Mucosa of rectum (tissue), 2 donors: ENCODE measurements around the gene SYT12.

Experiments
- H3K27ac ChIP-seq, 2 donors: one replicate each; pipeline ENCODE4 v1.7.0; 2013; ENCODE audit warnings: inconsistent platforms in 2 of 2, low read depth in 2 of 2, low read length in 2 of 2
- H3K27me3 ChIP-seq, 2 donors: one replicate each; pipeline ENCODE4 v1.7.0; 2013; ENCODE audit warnings: low read length in 2 of 2; ENCODE audit not compliant: control insufficient read depth in 2 of 2, insufficient read depth in 2 of 2
- H3K36me3 ChIP-seq, 2 donors: one replicate each; pipeline ENCODE4 v1.7.0; 2013; ENCODE audit warnings: low read length in 2 of 2; ENCODE audit not compliant: control insufficient read depth in 2 of 2, insufficient read depth in 2 of 2
- H3K4me1 ChIP-seq, 2 donors: one replicate each; pipeline ENCODE4 v1.7.0; 2013; ENCODE audit warnings: low read length in 2 of 2, mild to moderate bottlenecking in 1 of 2; ENCODE audit not compliant: control insufficient read depth in 2 of 2, insufficient read depth in 2 of 2
- H3K4me3 ChIP-seq, 2 donors: one replicate each; pipeline ENCODE4 v1.7.0; 2013; ENCODE audit warnings: low read length in 2 of 2
- H3K9ac ChIP-seq, 2 donors: one replicate each; pipeline ENCODE4 v1.7.0; 2013; ENCODE audit warnings: low read length in 2 of 2, low read depth in 1 of 2, mild to moderate bottlenecking in 1 of 2
- H3K9me3 ChIP-seq, 2 donors: one replicate each; pipeline ENCODE4 v1.7.0; 2013; ENCODE audit warnings: low read length in 2 of 2; ENCODE audit not compliant: control insufficient read depth in 2 of 2
- donor health status: healthy.
- donor health status: Normal muscosa, but diverticular disease.

SYT12 gene

DNA sequence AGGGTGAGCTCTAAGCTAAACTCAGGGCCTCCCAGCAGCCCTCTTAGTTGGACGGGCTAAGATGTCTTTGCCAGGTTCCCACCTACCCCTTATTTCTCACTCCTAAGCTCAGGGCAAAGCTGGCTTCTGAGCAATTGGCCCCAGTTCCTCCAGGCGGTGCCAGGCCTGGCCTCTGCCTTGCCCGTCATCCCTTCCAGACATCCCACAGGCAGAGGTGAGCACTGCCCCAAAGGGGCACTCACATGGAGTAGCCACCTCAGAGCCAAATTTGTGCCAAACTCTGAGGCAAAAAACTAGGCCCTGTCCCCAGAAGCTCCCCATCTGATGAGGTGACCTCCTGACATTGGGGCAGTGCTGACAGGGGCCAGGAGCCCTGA lies 43.4 kb downstream of the SYT12 start:
- Histone ChIP-seq H3K27me3 (no peaks in the 10 kb centered on the region), H3K9me3 (no peaks in the 10 kb centered on the region), H3K4me3 (no peak overlapping the region), H3K36me3 (no peaks in the 10 kb centered on the region), H3K9ac (no peak overlapping the region), H3K27ac (no peak overlapping the region), H3K4me1 (peaks cover 0 to 2% of the 10 kb centered on the region in 2 donors)

DNA sequence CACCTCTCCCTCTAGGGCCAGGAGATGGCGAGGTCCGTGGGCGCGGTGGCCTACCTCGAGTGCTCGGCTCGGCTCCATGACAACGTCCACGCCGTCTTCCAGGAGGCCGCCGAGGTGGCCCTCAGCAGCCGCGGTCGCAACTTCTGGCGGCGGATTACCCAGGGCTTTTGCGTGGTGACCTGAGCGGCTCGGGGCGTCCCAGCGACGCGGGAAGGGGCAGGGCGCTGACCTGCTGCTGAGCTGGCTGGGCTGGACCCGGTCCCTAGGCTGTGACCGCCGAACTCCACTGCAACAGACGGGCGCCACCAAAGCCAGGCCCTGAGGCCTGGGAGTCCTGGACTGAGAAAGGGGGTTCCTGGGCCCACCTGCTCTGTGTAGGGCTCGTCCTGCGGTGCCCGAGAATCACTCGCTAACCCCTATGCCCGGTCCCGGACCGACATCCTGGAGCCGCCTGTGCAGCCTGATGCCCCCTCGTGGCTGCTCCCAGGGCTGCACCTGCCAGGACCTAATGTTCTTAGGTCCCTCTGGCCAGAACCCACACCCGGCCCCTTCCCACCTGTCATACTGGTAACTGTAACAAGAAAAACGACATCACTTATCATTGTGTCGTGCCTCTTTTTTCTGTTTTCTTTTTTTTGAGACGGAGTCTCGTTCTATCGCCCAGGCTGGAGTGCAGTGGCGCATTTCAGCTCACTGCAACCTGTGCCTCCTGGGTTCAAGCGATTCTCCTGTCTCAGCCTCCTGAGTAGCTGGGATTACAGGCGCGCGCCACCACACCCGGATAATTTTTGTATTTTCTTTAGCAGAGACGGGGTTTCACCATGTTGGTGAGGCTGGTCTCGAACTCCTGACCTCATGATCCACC lies 48.7 kb downstream of the SYT12 start:
- H3K4me1 ChIP-seq: peaks cover 0 to 5% of the 10 kb centered on the region in 2 donors
- peak overlapping the region; percentile 57 to 59 for H3K4me3 ChIP-seq
- no peaks in the 10 kb centered on the region for H3K36me3 ChIP-seq
- no peaks in the 10 kb centered on the region for H3K27me3 ChIP-seq
- no peak overlapping the region for H3K27ac ChIP-seq
- no peaks in the 10 kb centered on the region for H3K9me3 ChIP-seq
- peak overlapping the region in 1 of 2 donors; percentile 60 for H3K9ac ChIP-seq

DNA sequence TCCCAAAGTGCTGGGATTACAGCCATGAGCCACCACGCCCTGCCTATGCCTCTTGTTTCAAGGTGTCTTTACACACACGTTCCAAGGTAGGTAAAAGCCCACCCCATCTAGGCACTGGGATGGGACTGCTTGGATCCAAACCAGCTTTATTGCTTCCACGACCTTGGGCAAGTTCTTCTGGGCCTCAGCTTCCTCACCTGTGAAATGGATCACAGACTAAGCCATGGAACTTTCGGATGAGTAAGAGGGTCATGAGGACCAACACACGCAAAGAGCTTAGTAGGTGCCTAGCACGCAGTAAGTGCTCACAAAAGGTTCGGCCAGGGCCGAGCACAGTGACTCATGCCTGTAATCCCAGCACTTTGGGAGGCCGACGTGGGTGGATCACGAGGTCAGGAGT lies 49.4 kb downstream of the SYT12 start:
- H3K27me3 ChIP-seq: no peaks in the 10 kb centered on the region
- H3K4me3 ChIP-seq: no peak overlapping the region
- H3K4me1 ChIP-seq: peaks cover under 1 to 8% of the 10 kb centered on the region in 2 donors
- no peak overlapping the region for H3K27ac ChIP-seq
- H3K36me3 ChIP-seq: no peaks in the 10 kb centered on the region
- no peaks in the 10 kb centered on the region for H3K9me3 ChIP-seq
- H3K9ac ChIP-seq: no peak overlapping the region

DNA sequence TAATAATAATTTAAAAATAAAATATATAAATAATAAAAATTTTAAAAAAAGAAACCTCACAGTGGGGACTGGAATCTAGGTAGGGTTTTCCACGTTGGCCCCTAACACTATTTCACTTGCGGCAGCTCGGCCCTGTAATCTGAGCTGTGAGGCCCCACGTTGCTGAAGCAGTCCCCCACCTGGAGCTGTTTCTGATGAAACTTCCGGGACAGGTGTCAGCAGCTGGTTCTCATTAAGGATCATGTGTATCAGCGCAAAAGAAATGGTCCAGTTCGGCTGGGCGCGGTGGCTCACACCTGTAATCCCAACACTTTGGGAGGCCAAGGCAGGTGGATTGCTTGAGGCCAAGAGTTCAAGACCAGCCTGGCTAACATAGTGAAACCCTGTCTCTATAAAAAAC lies 51.0 kb downstream of the SYT12 start:
- H3K4me1 ChIP-seq: peaks cover 8 to 19% of the 10 kb centered on the region in 2 donors
- H3K9me3 ChIP-seq: no peaks in the 10 kb centered on the region
- no peak overlapping the region for H3K27ac ChIP-seq
- H3K9ac ChIP-seq: no peak overlapping the region
- H3K4me3 ChIP-seq: no peak overlapping the region
- no peaks in the 10 kb centered on the region for H3K27me3 ChIP-seq
- H3K36me3 ChIP-seq: no peaks in the 10 kb centered on the region

DNA sequence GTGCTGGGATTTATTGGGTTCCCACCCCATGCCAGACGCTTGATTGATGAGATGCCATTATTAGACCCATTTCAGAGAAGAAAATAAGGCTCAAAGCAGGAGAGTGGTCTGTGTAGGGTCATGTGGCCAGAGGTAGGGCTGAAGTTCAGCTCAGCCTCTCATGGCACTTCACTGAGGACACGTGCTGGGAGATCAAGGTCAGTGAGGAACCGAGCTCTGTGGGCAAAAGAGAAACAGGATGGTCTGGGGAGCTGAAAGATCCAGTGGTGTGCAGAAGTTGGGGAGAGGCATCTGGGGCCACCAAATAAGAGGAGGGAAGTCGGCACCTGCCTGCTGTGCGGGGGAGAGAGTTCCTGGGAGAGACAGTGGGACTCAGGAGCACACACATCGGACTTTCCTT lies 53.3 kb downstream of the SYT12 start:
- Histone ChIP-seq H3K9ac (no peak overlapping the region), H3K4me1 (peaks cover 10 to 23% of the 10 kb centered on the region in 2 donors), H3K36me3 (no peaks in the 10 kb centered on the region), H3K4me3 (no peak overlapping the region), H3K9me3 (no peaks in the 10 kb centered on the region), H3K27ac (no peak overlapping the region), H3K27me3 (no peaks in the 10 kb centered on the region)

DNA sequence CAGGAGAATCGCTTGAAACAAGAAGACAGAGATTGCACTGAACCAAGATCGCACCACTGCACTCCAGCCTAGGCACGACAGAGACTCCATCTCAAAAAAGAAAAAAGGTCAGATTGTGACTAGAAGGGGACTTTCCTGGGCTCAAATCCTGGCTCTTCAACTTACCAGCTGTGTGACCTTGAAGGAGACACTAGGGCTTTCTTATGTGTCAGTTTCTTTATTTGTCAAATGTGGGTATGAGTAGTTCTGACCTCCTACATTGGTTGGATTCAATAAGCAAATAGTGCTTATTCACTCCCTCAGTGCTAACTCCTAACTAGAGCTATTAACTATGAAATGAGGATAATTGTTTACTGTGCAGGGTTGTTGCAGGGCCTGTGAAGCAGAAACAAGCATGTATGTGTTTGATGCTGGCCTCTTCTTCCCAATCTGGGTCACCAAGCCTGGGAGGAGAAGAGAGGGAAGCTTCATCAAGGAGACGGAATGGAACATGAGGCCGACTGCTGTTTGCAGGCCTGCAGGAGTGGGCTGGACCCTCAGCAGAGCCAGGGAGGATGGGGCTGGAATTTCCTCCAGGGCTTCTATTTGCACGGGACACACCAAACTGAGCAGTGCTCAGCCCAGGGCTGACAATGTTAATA lies 56.3 kb downstream of the SYT12 start:
- Histone ChIP-seq H3K9me3 (no peaks in the 10 kb centered on the region), H3K4me1 (peaks cover 15 to 26% of the 10 kb centered on the region in 2 donors), H3K27me3 (no peaks in the 10 kb centered on the region), H3K36me3 (no peaks in the 10 kb centered on the region), H3K9ac (no peak overlapping the region), H3K27ac (peak overlapping the region; percentile 69 to 83), H3K4me3 (no peak overlapping the region)

DNA sequence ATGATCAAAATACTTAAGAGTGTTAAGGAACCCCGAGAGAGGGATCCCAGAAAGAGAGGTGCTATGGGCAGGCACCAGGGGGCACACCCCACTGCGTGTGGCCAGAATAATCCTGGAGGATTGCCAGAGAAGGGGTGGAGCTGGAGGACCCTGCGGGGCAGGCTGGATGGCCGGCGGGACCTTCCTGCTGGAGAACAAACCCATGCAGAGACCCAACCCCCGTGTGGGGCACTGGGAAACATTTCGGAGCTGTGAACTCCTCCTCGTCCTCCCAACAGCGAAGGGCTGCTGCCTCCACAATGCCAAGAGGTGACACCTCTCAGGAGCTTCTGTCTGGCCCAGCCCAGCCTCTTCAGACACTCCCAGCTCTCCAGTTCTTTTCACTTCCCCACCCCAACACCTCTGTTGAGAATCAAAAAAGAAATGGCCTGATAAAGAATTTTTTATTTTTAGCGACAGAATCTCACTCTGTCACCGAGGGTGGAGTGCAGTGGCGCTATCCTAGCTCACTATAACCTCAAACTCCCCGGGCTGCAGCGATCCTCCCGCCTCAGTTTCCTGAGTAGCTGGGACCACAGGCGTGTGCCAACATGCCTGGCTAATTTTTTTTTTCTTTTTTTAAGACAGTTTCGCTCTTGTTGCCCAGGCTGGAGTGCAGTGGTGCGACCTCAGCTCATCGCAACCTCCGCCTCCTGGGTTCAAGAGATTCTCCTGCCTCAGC lies 59.3 kb downstream of the SYT12 start:
- Histone ChIP-seq H3K9me3 (no peaks in the 10 kb centered on the region), H3K27me3 (no peaks in the 10 kb centered on the region), H3K9ac (peak overlapping the region in 1 of 2 donors; percentile 38), H3K4me3 (peak overlapping the region in 1 of 2 donors; percentile 3), H3K27ac (no peak overlapping the region), H3K4me1 (peaks cover 15 to 23% of the 10 kb centered on the region in 2 donors), H3K36me3 (no peaks in the 10 kb centered on the region)

DNA sequence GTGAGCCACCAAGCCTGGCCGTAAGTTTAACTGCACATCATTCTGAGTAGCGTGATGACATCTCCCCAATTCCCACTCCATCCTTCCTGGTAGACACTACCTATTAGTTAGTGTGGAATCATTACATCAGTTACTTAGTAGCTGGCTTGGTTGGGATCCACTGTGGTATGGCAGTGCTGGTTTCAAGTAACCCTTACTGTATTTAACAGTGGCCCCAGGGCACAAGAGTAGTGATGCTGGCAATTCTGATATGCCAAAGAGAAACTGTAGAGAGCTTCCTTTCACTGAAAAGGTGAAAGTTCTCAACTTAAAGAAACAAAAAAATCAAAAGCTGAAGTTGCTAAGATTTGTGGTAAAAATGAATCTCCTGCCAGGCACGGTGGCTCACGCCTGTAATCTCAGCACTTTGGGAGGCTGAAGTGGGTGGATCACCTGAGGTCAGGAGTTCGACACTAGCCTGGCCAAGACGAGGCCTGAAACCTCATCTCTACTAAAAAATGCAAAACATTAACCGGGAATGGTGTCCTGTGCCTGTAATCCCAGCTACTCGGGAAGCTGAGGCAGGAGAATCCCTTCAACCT lies 60.9 kb downstream of the SYT12 start:
- H3K27ac ChIP-seq: no peak overlapping the region
- no peaks in the 10 kb centered on the region for H3K36me3 ChIP-seq
- H3K4me3 ChIP-seq: no peak overlapping the region
- no peaks in the 10 kb centered on the region for H3K9me3 ChIP-seq
- peaks cover 7 to 12% of the 10 kb centered on the region in 2 donors for H3K4me1 ChIP-seq
- H3K9ac ChIP-seq: no peak overlapping the region
- no peaks in the 10 kb centered on the region for H3K27me3 ChIP-seq

DNA sequence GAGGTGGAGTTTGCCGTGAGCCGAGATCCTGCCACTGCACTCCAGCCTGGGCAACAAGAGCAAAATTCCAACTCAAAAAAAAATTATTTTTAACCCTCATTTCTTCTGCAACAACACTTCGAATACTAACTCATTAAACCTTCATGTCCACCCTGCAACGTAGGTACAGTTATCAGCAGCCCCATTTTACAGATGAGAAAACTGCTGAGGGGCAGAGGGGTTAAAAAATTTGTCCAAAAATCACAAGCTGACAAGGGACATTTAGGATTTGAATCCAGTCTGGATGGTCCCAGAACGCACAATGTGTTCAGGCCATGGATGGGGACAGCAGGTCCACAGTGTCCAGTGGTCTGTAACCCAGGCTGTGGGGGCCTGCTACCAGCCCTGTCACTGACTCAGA lies 62.7 kb downstream of the SYT12 start:
- Histone ChIP-seq H3K4me1 (peaks cover 5 to 8% of the 10 kb centered on the region in 2 donors), H3K4me3 (no peak overlapping the region), H3K27me3 (no peaks in the 10 kb centered on the region), H3K9ac (no peak overlapping the region), H3K36me3 (no peaks in the 10 kb centered on the region), H3K9me3 (no peaks in the 10 kb centered on the region), H3K27ac (no peak overlapping the region)

DNA sequence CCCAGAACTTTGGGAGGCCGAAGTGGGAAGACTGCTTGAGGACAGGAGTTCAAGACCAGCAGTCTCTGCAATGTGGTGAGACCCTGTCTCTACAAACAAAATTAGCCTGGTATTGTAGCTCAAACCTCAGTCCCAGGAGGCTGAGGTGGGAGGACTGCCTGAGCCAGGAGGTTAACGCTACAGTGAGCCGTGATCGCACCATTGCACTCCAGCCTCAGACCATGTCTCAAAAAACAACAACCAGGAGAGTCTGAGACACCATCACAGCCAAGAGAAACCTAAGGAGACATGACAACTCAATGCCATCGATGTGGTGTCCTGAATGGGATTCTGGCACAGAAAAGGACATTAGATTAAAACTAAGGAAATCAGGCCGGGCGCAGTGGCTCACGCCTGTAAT lies 67.8 kb downstream of the SYT12 start:
- Histone ChIP-seq H3K36me3 (no peaks in the 10 kb centered on the region), H3K4me3 (no peak overlapping the region), H3K9me3 (no peaks in the 10 kb centered on the region), H3K27me3 (no peaks in the 10 kb centered on the region), H3K27ac (no peak overlapping the region), H3K4me1 (no peaks in the 10 kb centered on the region), H3K9ac (no peak overlapping the region)
